GM21390 (cell line): ENCODE data around the gene ERC1.

ENCODE experiments used
- ATAC-seq: cut with Tn5 transposase; IDR thresholded peaks from one replicate; pipeline ENCODE4 v1.9.1; 2021; ENCODE audit not compliant: unreplicated experiment

Gene ERC1

DNA sequence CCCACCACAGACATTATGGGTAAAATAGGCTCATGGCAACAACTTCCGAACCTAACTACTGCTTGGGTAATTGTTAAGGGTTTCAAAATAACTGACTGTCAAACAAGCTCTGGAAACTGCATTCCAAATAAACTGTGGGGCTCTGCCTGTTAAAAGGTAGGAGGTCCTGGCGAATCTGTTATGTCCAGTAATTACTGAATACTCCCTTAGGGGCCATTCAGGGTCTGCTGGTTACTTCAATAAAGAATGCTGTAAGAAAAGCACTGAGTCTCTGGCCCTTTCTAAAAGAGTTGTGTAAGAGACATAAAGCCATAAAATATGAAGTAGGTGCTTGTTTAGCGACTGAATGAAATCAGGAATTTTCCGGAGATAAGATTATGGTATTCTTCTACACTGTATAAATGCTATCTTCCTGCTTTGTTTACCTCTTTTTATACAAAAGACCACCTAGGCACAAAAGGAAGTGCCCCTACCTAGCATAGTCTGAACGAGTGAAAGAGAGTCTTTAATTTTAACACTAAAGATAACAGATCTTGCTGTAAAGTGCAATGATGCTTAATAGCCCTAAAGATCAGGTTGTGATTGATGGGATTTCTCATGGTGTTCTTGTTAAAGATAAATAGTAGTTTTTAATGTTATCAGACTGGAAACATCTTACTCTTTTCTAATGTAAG, 475.6 kb downstream of the ERC1 start:
- ATAC-seq = no peak

DNA sequence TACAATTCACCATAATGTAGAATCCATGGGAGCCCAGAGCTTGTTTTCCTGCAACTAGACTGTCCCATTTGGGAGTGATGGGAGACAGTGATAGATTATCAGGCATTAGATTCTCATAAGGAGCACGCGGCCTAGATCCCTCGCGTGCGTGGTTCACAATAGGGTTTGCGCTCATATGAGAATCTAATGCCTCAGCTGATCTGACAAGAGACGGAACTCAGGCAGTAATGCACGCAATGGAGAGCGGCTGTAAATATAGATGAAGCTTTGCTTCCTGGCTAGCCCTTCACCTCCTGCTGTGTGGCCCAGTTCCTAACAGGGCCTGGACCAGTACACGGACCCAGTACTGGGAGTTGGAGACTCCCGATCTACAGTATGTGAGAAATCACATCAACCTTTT, 476.7 kb downstream of the ERC1 start:
- no peak for ATAC-seq

DNA sequence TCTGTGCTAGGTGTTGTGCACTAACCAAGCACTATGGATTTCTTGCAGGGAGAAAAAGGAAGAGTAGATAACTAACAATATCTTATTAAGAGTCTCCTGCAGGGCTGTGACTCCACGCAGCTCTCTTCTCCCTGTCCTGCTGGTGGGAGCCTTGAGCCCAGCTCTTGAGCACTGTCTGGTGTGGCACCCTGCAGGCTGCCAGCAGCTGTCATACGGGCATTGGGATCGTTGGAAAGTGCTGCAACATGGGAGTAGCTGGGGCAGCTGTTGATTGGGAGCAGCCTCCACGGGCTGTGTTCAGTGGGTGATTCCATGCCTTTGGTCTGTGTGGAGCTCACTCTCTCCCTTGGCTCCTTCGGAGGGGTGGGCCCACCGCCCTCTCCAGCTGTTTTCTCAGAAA, 478.0 kb downstream of the ERC1 start:
- no peak for ATAC-seq

DNA sequence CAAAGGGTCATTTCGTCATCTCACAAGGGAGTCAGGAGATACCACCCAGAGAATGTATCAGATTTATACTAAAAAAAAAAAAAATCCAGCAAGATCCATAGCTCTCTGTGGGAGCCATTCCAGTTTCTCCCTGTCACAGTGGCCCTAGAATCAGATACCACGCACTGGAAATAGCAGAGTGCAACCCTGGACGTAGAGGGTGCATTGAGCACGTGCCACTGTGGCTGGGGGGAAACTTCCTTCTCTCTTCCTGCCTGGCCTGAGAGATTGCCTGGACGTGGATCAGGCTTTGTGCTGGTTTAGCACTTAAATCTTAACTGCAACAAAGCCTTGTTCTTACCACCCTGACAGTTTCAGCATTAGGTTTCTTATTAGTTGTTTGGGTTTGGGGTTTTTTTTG, 479.0 kb downstream of the ERC1 start:
- no peak for ATAC-seq

DNA sequence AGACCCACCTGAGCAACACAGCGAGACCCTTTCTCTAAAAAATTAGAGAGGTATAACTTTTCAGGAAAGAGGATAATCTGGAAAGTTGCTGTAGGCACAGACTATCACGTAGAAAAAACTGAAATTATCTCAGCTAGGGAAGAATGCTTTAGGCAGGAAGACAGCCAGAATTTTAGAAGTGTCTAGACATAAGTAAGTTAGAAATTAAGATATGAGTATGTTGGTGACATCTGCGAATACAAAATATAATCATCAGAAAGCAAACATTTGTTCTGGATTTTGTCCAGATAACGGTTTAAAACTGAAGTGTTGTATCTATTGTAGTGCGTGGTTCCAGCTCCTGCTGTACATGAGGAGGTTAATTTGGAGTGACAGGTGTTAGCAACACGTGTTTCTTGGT, 480.2 kb downstream of the ERC1 start:
- no peak for ATAC-seq

DNA sequence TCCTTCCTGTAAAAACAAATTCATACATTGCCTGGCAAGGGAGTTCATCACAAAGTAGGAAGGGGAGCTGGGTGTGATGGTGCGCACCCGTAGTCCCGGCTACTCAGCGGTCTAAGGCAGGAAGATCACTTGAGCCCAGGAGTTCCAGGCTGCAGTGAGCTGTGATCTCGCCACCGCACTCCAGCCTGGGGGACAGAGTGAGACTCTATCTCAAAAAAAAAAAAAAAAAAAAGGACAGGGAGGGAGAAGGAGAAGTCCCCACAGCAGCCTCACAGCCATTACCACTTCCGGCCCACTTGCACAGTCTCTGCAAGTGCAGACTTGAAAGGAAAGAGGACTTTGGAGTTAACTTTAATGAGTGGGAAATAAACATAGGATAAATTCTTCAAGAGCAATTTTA, 482.4 kb downstream of the ERC1 start:
- no peak for ATAC-seq

DNA sequence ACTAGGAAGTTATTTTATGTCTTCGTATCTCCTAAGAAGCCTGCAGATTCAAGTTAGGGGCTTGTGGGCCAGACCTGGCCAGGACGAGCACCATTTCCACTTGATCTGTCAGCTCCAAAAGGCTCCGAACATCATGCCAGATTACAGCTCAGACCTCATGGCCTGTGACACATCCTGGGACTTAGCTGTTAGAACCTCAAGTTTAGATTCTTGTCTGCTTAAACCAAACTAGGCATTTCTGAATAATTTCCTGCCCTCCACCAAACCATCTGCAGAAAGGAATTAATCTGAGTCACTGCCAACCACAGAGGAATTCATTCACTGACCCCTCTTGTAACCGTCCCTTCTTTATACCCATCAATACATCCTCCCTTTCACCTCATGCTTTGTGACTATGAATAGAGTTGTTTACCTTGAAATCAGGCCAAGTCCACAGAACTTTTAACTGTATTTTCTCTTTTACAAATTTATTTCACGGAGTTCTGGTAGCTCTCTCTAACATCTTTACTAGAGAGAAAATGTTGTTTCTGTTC, 483.1 kb downstream of the ERC1 start:
- no peak for ATAC-seq

DNA sequence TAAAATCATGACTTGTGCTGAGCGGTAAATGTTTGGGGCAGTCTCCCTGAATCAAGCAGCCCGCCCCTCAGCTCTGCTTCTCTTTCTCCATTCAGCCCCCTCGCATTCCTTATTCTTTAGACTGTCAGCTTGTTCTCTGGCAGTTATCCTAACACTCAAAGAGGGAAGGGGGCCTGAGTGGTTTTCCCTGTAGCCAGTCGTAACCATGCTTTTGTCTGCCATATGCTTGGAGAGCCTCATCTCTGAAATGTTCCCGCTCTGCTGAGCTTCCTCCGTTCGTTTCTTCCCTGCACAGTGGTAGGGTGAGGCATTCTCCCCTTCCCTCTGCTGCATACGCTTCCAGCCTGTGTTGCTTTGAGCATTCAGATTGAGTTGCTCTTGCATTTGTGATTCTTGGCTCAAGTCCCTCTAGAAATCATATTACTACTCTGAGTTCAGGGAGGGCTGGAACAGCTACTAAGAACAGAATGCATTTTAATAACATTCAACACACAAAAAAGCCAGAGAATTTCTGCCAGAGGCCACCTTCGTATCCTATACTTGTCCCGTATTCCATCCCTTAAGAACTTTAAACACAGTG, 483.6 kb downstream of the ERC1 start:
- ATAC-seq = no peak

DNA sequence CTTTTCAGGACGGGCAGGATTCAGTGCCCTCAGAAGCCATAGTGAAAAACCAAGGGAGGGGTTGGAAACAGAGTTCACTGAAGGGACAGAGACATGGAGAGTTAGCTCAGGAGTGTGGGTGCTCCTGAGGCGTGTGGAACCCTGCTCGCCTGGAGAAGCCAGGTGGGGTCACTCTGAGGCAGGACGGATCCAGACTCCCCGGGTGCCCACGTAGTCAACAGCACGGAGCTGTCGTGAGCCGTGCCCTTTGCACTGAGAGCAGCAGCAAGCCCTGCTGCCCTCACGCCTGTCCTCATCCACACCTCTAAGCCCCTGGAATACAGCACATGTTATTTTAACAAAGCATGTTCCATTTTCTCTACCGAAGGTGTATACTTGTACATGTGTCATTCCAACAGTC, 488.6 kb downstream of the ERC1 start:
- no peak for ATAC-seq

DNA sequence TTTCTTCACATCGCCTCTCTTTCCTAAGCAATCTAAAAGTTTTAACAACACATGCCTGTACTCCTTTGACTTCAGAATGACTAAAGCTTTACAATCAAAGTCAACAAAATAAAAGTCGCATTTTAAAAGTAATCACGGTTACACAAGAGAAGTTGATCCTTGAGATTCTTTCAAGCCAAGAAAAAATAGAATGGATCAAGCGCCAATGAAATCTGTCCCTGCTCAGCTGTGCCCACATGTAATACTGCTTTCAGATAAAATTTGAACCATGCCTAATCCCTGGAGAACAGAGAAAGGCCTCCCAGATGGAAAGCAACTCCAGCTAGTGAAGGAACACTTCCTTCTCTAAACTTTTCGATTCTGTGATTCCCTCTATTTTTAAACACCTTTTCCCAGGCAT, 490.3 kb downstream of the ERC1 start:
- no peak for ATAC-seq

DNA sequence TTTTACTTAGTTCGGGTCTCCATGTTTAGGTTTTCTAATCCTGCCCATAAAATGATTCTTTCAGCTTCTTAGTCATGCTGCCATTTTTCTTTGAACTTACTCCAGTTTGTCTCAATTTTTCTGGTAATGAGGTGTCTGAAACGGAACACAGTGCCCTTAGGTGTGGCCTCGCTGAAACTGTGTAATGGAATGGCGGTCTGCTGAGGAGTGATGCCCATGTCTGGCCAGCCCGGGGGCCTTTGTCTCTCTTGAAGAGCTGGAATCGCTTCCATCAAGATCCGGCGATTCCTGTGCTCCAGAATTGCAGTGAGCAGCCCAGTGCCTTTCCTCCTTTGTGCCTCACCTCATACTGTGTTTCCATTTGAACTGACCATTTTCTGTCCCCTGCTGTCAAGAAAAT, 490.9 kb downstream of the ERC1 start:
- no peak for ATAC-seq

DNA sequence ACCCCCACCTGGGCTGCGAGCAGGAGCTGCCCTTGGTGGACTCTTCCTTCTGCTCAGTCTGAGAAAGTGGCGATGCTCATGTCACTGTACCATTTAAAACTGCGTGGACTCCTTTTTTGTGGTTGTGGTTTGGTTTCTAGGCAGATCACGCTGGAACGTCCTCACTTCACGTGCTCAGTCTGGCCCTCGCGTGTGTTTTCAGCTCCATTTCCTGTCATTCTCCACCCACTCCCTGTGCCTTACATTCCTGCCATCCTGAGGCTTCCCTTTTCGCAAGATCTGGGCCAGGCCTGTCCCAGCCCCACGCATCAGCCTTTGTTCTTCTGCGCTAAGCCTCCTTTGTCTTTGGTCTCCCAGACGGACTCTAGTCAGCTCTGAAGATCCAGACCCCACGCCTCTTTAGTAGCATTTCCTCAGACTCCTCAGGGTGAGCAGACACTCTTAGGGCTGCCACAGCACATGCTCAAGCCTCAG, 497.9 kb downstream of the ERC1 start:
- ATAC-seq = no peak

DNA sequence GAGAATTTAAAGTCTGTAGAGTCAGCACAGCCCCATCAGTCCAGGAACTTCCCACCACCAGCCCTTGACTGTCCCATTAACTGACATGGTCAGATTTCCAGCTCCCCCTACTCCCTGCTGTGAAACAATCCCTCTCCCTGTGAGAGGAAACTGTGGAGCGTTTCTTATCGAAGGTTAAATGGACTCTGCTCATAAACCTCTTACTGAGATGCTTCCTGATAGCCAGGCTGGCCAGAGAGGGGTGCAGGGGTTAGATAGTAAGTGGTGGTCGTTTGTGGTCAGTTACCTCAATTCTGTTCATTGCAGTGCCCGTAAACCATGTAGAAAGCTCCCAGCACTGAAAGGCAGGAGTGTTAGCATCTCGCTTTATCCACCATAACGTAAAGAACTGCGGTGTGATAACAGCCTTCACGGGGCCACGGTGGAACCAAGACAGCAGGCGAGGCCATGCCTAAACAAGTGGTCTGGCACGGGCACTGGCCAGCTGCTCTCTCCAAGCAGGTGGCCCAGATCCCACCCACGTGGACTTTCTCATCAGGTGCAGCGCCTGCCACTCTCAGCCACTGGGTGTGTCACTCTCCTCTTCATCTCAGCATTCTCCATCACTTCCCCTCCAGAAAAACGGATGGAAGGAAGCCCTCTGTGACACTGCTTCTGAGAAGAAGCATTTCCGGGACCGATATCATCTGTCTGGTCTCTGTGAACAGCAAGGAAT, 501.1 kb downstream of the ERC1 start:
- ATAC-seq = no peak

DNA sequence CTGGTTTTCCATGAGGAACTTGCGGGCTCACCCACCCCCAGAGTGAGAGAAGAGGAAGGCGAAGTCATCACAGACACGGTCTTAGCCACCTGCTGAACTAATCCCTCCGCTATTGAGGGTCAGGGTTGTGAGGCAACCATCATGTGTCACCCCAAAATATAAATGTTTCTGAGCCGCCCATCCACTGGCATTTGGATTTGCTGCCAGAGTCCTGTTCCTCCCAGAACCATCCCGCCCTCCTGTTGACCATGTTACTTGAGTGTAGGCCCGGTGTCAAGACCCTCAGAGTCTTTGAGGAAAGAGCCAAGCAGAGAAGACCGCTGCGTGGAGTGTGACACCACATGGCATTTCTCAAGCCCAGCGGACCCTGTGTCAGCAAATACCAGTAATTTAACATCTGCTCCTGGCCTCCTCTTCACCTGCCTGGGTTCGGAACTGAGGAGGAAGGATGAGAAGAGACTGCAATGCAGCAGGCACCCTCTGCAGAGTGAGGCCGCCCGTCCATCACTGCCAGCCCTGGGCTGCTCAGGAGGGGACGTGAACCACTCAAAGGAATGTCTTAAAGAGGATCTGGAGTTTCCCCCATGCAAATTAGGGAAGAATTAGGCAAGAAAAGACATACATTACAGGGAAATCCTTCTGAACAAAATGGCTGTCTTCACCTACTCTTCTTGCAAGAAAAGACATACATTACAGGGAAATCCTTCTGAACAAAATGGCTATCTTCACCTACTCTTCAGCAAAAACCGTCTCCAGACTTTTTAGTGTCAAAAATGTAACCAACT, 502.9 kb downstream of the ERC1 start:
- ATAC-seq = no peak

DNA sequence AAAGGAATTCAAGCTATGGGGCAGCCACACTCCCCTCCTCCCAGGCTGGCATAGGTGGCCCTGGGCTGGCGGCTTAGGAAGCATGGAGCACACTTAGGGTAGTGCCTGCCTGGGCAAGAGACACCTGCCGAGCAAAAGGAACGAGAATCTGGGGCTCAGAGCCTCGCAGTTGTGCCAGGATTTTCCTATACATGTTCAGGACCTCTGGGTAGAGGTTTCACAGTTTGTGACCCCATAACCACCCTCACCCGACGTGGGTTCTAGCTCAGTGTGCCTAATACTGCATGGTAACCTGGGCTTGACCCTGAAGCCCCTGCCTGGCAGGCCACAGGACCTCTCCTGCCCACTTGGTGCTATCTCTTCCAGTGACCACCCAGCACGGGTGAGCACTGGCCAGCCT, 503.8 kb downstream of the ERC1 start:
- no peak for ATAC-seq

DNA sequence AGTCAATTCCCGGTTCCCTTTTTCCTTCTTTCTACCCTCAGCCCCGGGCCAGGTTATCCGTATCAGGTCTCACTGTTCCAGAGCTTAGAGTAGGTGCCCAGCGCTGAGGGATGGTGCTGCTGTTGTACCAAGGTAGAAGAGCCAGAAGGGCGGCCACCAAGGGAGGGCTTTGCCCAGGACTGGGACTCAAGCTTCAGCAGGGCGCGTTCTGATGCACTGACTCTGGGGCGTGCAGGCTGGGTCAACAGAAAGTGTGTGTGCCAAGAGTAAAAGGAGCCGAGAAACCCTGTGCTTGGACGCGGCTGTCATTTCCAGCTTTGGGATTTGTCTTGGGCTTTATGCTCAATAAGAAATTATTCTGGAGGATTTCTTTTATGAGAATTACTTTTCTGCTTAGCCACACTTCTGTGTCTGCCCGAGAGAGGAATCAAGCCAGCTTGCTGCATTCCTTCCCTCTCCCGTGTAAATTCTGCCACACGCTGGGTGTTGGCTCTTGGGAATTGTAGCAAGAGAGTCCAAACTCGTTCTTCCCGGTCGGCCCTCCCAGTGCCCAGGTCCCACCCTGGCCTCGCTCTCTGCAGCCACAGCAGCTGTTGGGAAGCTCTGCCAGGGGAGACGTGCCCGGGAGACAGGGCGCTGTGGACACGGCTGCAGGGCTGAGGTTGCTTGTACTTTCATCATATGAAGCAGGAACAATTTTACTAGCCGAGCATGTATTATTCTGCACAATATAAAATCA, 505.3 kb downstream of the ERC1 start:
- no peak for ATAC-seq

DNA sequence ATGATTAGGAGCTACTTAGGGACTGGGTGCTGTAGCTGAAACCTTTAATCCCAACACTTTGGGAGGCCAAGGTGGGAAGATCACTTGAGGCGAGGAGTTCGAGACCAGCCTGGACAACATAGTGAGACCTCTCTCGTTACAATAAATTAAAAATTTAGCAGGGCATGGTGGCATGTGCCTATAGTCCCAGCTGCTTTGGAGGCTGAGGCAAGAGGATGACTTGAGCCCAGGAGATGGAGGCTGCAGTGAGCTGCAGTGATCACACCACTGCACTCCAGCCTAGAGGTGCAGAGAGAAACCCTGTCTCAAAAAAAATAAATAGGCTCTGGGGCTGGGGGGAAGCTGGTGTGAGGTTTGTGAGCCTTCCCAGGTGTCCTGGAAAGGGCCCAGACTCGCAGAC, 506.1 kb downstream of the ERC1 start:
- no peak for ATAC-seq

DNA sequence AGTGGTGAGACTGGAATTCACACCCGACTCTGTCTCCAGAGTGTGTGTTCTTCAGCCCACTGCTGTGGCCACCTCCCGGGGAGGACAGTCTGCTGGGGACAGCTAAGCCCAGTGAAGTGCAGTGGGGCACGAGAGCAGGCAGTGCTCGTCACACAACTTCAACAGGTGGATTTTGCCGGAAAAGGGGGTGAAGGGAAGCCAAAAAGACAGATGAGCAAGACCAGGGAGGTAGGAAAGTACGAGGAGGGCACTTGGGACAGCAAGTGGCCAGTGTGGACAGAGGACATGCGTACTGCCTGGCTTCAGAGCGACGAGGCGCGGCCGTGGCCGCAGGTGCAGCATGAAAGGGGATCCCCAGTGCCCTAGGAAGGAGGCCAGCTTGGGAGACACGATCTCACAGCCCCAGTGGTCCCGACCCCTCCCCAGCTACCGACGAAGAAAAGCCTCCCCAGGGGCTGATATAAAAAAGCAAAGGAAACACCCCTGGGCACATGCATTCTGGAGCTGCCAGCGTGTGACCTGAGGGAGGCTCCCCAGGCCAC, 507.2 kb downstream of the ERC1 start:
- no peak for ATAC-seq

DNA sequence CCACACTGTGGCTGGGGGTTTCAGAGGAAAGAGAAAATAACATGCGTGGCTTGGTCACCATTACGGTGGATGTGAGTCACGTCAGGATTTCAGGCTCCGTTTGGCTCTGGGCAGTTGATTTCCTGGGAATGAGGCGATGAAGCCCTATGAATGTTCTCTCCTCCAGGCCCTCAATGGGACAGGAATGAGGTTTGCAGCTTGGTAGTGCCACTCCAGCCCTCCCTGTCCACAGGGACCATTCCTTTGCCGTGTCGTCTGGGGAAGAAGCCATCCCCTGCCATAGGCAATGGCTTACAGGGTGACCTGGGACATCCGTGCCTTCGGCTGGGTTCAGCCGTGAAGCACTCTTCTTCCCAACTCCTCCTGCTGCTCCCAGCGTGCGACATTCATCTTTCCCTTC, 508.3 kb downstream of the ERC1 start:
- ATAC-seq = no peak

DNA sequence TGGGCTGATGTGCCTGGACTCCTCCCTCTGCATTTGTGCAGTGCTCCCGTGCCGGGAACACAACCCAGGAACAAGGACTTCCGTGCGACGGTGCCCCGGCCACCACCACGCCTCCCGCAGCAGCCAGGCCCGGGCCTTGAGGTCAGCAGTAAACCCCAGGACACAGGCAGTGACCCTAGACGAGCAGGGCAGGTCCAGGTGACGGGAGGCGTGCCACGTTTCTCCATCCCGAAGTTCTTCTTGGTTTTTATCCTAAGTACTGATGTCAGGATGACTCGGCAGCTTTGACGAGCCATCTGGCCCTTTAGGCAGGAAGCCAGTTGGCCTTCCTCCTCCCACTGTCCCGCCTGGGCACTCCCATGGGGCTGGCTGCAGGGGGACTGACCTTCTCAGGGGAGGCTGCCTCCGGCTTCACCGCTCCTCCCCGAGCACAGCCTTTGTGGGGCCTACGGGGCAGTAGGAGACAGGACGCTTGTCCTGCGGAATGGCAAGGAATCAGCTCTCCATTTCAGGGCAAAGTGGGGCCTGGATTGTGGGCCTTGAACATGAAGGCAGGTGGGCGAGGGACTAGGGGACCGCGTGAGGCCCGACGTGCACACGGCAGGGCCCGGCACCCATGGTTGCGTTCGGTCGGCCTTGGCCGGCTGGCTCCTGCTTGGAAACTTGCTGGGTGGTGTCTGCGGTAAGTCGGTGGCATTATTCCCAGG, 509.2 kb downstream of the ERC1 start:
- ATAC-seq = no peak
